ENCODE results near the gene RPS15.

DNA sequence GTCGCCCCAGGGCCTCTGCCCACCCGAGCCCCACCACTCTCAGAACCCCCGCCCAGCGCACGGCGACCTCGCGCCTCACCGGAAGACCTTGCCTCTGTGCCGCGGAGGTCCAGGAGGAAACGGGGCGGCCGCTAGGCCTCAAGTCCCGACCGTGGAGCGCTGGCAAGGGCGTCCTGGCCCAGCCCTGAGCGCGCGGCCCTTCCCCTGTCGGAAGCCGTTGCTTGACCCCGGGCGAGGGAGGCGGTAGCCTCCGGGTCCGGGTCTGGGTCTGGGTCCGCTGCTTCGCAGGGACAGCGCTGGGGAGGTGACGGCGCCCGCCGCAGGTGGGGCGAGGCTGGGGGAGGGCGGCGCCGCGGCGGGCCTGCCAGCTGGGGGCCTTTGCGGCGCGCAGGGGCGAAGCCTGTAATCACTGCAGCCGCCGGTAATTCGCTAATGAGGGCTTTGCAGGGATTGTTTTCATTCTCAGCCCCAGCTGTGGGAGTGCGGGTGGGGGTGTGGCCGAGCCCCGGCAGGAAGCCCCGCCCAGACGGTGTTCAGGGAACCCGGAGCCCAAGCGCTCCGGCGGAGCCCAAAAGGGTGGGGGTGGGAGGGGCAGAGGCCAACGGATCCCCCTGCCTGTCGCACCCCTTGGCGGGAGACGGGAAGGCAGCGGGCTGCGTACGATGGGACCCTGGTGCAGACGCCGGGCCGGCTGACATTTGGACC is 32.3 kb downstream of the RPS15 start:
- TF ChIP-seq CTCF (conservative IDR thresholded peaks at IDR 0.05; ENCODE audit: low read length) (no peak), EZH2phosphoT487 (IDR thresholded peaks at IDR 0.05; ENCODE audit: borderline replicate concordance) (no peak)
